HEK293 (cell line): ENCODE data around the gene LBHD2.

Experiments
- CTCF ChIA-PET: fragments of 350-600 bp; formaldehyde crosslinking; extraction: SDS; loops from one replicate; lab custom pipeline; 2021; ENCODE audit warnings: antibody characterized with exemption; lab: Yijun Ruan, JAX
- POLR2A ChIA-PET: fragments of 300-600 bp; formaldehyde crosslinking; extraction: SDS; loops from one replicate; lab custom pipeline; 2020; ENCODE audit warnings: antibody characterized with exemption, inconsistent platforms; lab: Yijun Ruan, JAX
- H3K27ac ChIP-seq: fragments of 200-500 bp; sonication (Bioruptor generic); 2 replicates; pipeline ENCODE4 v1.5.1; 2014; ENCODE audit warnings: low read depth, low read length, control low read depth, inconsistent platforms; ENCODE audit errors: extremely low read depth
- H3K36me3 ChIP-seq, 2 experiments: fragments of 200-500 bp in 1 of 2; sonication (Bioruptor generic) in 1 of 2; 1 replicate in 1 of 2; 2 replicates in 1 of 2; pipeline ENCODE4 v1.5.1; 2014 to 2017; ENCODE audit warnings: inconsistent platforms in 2 of 2, low read length in 2 of 2; ENCODE audit not compliant: control insufficient read depth in 2 of 2, insufficient read depth in 1 of 2
- H3K4me1 ChIP-seq: fragments of 200-500 bp; sonication (Bioruptor generic); 2 replicates; pipeline ENCODE4 v1.5.1; 2014; ENCODE audit warnings: mild to moderate bottlenecking, low read length, inconsistent platforms; ENCODE audit not compliant: control insufficient read depth, insufficient read depth
- H3K4me3 ChIP-seq: 2 replicates; pipeline ENCODE4 v1.5.1; 2011; ENCODE audit warnings: low read depth, mild to moderate bottlenecking, control low read depth, low read length, moderate library complexity
- H3K9me3 ChIP-seq: fragments of 200-500 bp; sonication (Bioruptor generic); 2 replicates; pipeline ENCODE4 v1.5.1; 2014; ENCODE audit warnings: low read depth, low read length, inconsistent platforms; ENCODE audit not compliant: control insufficient read depth, insufficient read depth
- INSM2 ChIP-seq: fragments of 450-650 bp; formaldehyde crosslinking; IDR thresholded peaks from 2 replicates; pipeline ENCODE4 v1.5.1; 2016; ENCODE audit warnings: missing biosample characterization, missing genetic modification characterization
- KLF1 ChIP-seq: fragments of 450-650 bp; formaldehyde crosslinking; IDR thresholded peaks from 2 replicates; pipeline ENCODE4 v1.5.1; 2016; ENCODE audit warnings: missing biosample characterization, missing genetic modification characterization
- KLF16 ChIP-seq: fragments of 450-650 bp; formaldehyde crosslinking; IDR thresholded peaks from 2 replicates; pipeline ENCODE4 v1.5.1; 2017; ENCODE audit warnings: missing biosample characterization, missing genetic modification characterization
- KLF8 ChIP-seq: fragments of 450-650 bp; formaldehyde crosslinking; IDR thresholded peaks from 2 replicates; pipeline ENCODE4 v1.5.1; 2016; ENCODE audit warnings: missing biosample characterization, missing genetic modification characterization
- SP2 ChIP-seq: fragments of 450-650 bp; formaldehyde crosslinking; IDR thresholded peaks from 2 replicates; pipeline ENCODE4 v1.5.1; 2016; ENCODE audit warnings: missing biosample characterization, missing genetic modification characterization
- SP3 ChIP-seq: fragments of 450-650 bp; formaldehyde crosslinking; IDR thresholded peaks from 2 replicates; pipeline ENCODE4 v1.5.1; 2016; ENCODE audit warnings: missing biosample characterization, missing genetic modification characterization
- SP7 ChIP-seq: fragments of 450-650 bp; formaldehyde crosslinking; IDR thresholded peaks from 2 replicates; pipeline ENCODE4 v1.5.1; 2016; ENCODE audit warnings: missing biosample characterization, missing genetic modification characterization
- YY1 ChIP-seq: fragments of 450-650 bp; formaldehyde crosslinking; IDR thresholded peaks from 2 replicates; pipeline ENCODE4 v1.5.1; 2018; ENCODE audit warnings: missing biosample characterization, missing genetic modification characterization
- ZBTB21 ChIP-seq: fragments of 450-650 bp; formaldehyde crosslinking; IDR thresholded peaks from 2 replicates; pipeline ENCODE4 v1.5.1; 2017; ENCODE audit warnings: missing biosample characterization, missing genetic modification characterization
- ZFHX2 ChIP-seq: fragments of 450-650 bp; formaldehyde crosslinking; conservative IDR thresholded peaks from 2 replicates; pipeline ENCODE4 v1.5.1; 2016; ENCODE audit warnings: missing biosample characterization, missing genetic modification characterization
- ZFP3 ChIP-seq: fragments of 450-650 bp; formaldehyde crosslinking; IDR thresholded peaks from 2 replicates; pipeline ENCODE4 v1.5.1; 2016; ENCODE audit warnings: low read depth, missing biosample characterization, missing genetic modification characterization
- ZNF169 ChIP-seq: fragments of 450-650 bp; formaldehyde crosslinking; IDR thresholded peaks from 2 replicates; pipeline ENCODE4 v1.5.1; 2016; ENCODE audit warnings: missing biosample characterization, missing genetic modification characterization
- ZNF223 ChIP-seq: fragments of 450-650 bp; formaldehyde crosslinking; IDR thresholded peaks from 2 replicates; pipeline ENCODE4 v1.5.1; 2016; ENCODE audit warnings: missing biosample characterization, missing genetic modification characterization
- ZNF266 ChIP-seq: fragments of 450-650 bp; formaldehyde crosslinking; IDR thresholded peaks from 2 replicates; pipeline ENCODE4 v1.5.1; 2016; ENCODE audit warnings: missing biosample characterization, missing genetic modification characterization, low read depth
- ZNF366 ChIP-seq: fragments of 450-650 bp; formaldehyde crosslinking; conservative IDR thresholded peaks from 2 replicates; pipeline ENCODE4 v1.5.1; 2016; ENCODE audit warnings: missing biosample characterization, missing genetic modification characterization
- ZNF423 ChIP-seq: fragments of 450-650 bp; formaldehyde crosslinking; IDR thresholded peaks from 2 replicates; pipeline ENCODE4 v1.5.1; 2016; ENCODE audit warnings: missing biosample characterization, missing genetic modification characterization
- ZNF529 ChIP-seq: fragments of 450-650 bp; formaldehyde crosslinking; IDR thresholded peaks from 2 replicates; pipeline ENCODE4 v1.5.1; 2017; ENCODE audit warnings: missing genetic modification characterization, missing biosample characterization; ENCODE audit not compliant: insufficient replicate concordance
- ZNF585B ChIP-seq: fragments of 450-650 bp; formaldehyde crosslinking; IDR thresholded peaks from 2 replicates; pipeline ENCODE4 v1.5.1; 2016; ENCODE audit warnings: missing biosample characterization, missing genetic modification characterization
- ZNF629 ChIP-seq: fragments of 450-650 bp; formaldehyde crosslinking; IDR thresholded peaks from 2 replicates; pipeline ENCODE4 v1.5.1; 2017; ENCODE audit warnings: missing biosample characterization, missing genetic modification characterization
- ZNF692 ChIP-seq: fragments of 450-650 bp; formaldehyde crosslinking; IDR thresholded peaks from 2 replicates; pipeline ENCODE4 v1.5.1; 2016; ENCODE audit warnings: missing biosample characterization, missing genetic modification characterization
- ZNF76 ChIP-seq: fragments of 450-650 bp; formaldehyde crosslinking; IDR thresholded peaks from 2 replicates; pipeline ENCODE4; 2016; ENCODE audit warnings: low read depth, missing biosample characterization, missing genetic modification characterization, borderline replicate concordance
- TF ChIP-seq, protein P1 (sequence below): fragments of 450-650 bp; formaldehyde crosslinking; IDR thresholded peaks from 2 replicates; pipeline ENCODE4 v1.5.1; 2017; ENCODE audit warnings: missing biosample characterization, mild to moderate bottlenecking, missing genetic modification characterization, moderate library complexity
- TF ChIP-seq, protein P2 (sequence below): fragments of 450-650 bp; formaldehyde crosslinking; IDR thresholded peaks from 2 replicates; pipeline ENCODE4 v1.5.1; 2017; ENCODE audit warnings: missing biosample characterization, missing genetic modification characterization
- TF ChIP-seq, protein P3 (sequence below): fragments of 450-650 bp; formaldehyde crosslinking; IDR thresholded peaks from 2 replicates; pipeline ENCODE4 v1.5.1; 2016; ENCODE audit warnings: missing biosample characterization, missing genetic modification characterization

LBHD2 gene

GRCh38 chr14:103052407-103052806 is 31.6 kb upstream of the LBHD2 start:
- H3K4me1 ChIP-seq: peaks cover 14% of the 10 kb centered on the region; the same call in 1 of the 2 replicates
- CTCF ChIA-PET: no interaction called here
- H3K9me3 ChIP-seq: no peaks in the 10 kb centered on the region
- POLR2A ChIA-PET: interaction anchor here (0.6 kb wide), 1 partner anchor 282 kb away, joined by 4 read pairs; the partner anchor contains the start of gene EIF5
- no peak overlapping the region for H3K27ac ChIP-seq
- TF ChIP-seq, protein P1, sequence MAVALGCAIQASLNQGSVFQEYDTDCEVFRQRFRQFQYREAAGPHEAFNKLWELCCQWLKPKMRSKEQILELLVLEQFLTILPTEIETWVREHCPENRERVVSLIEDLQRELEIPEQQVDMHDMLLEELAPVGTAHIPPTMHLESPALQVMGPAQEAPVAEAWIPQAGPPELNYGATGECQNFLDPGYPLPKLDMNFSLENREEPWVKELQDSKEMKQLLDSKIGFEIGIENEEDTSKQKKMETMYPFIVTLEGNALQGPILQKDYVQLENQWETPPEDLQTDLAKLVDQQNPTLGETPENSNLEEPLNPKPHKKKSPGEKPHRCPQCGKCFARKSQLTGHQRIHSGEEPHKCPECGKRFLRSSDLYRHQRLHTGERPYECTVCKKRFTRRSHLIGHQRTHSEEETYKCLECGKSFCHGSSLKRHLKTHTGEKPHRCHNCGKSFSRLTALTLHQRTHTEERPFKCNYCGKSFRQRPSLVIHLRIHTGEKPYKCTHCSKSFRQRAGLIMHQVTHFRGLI (tag by site-specific recombination): no peak
- TF ChIP-seq ZFHX2: 0 out of 2 replicates have a peak, but pooled peaks have one; percentile 17
- H3K4me3 ChIP-seq: no peak overlapping the region
- H3K36me3 ChIP-seq: no peaks in the 10 kb centered on the region

DNA sequence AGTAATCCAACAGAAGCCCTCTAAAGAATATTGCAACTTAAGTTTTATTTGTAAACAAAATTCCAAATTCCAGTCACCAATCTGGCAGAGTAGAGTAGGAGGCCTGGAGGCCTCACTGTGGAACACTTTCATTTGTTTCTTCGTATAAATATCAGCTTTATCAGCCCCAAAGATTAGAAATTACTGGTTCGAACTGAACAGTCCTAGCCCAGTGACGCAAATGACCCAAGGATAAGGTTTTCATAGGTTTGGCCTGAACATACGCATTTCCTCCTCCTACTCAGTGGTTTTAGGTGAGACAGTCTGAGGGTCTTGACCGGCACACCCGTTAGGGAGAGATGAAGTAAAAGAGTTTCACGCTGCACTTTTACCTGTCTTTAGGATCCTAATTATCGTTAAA is 28.3 kb upstream of the LBHD2 start:
- ChIA-PET POLR2A (no interaction called here), CTCF (no interaction called here)

GRCh38 chr14:103056322-103057027 is 27.5 kb upstream of the LBHD2 start:
- peak overlapping the region; percentile 97 for H3K4me3 ChIP-seq
- H3K4me1 ChIP-seq: peaks cover 9% of the 10 kb centered on the region; the same call in 1 of the 2 replicates
- H3K9me3 ChIP-seq: no peaks in the 10 kb centered on the region
- ChIA-PET CTCF (interaction anchor here (1.4 kb wide), 1 partner anchor 18 kb away, joined by 4 read pairs; no protein-coding TSS in a partner anchor), POLR2A (interaction anchor here (0.7 to 0.9 kb wide), 2 partner anchors 13 to 80 kb away, joined by 3 to 4 read pairs; no protein-coding TSS in a partner anchor)
- H3K27ac ChIP-seq: peak overlapping the region; percentile 92
- no peaks in the 10 kb centered on the region for H3K36me3 ChIP-seq
- peak; percentile 78 for TF ChIP-seq SP3 (tag by site-specific recombination)
- peak; percentile 63 for TF ChIP-seq KLF1 (tag by site-specific recombination)
- TF ChIP-seq SP7 (tag by site-specific recombination): 0 out of 2 replicates have a peak, but pooled peaks have one; percentile 20
- TF ChIP-seq ZNF692 (tag by site-specific recombination): 0 out of 2 replicates have a peak, but pooled peaks have one; percentile 13
- TF ChIP-seq ZFHX2: peak; percentile 94
- no peak for TF ChIP-seq ZNF169
- TF ChIP-seq ZNF529 (tag by site-specific recombination): no peak
- peak; percentile 48; the same call in 1 of the 2 replicates for TF ChIP-seq ZNF423 (tag by site-specific recombination)
- TF ChIP-seq ZNF585B: no peak
- TF ChIP-seq, protein P2, sequence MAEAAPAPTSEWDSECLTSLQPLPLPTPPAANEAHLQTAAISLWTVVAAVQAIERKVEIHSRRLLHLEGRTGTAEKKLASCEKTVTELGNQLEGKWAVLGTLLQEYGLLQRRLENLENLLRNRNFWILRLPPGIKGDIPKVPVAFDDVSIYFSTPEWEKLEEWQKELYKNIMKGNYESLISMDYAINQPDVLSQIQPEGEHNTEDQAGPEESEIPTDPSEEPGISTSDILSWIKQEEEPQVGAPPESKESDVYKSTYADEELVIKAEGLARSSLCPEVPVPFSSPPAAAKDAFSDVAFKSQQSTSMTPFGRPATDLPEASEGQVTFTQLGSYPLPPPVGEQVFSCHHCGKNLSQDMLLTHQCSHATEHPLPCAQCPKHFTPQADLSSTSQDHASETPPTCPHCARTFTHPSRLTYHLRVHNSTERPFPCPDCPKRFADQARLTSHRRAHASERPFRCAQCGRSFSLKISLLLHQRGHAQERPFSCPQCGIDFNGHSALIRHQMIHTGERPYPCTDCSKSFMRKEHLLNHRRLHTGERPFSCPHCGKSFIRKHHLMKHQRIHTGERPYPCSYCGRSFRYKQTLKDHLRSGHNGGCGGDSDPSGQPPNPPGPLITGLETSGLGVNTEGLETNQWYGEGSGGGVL (tag by site-specific recombination): peak; percentile 92
- peak; percentile 73 for TF ChIP-seq KLF8
- no peak for TF ChIP-seq INSM2 (tag by site-specific recombination)
- TF ChIP-seq, protein P3, sequence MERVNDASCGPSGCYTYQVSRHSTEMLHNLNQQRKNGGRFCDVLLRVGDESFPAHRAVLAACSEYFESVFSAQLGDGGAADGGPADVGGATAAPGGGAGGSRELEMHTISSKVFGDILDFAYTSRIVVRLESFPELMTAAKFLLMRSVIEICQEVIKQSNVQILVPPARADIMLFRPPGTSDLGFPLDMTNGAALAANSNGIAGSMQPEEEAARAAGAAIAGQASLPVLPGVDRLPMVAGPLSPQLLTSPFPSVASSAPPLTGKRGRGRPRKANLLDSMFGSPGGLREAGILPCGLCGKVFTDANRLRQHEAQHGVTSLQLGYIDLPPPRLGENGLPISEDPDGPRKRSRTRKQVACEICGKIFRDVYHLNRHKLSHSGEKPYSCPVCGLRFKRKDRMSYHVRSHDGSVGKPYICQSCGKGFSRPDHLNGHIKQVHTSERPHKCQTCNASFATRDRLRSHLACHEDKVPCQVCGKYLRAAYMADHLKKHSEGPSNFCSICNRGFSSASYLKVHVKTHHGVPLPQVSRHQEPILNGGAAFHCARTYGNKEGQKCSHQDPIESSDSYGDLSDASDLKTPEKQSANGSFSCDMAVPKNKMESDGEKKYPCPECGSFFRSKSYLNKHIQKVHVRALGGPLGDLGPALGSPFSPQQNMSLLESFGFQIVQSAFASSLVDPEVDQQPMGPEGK: peak; percentile 60; the same call in 1 of the 2 replicates
- TF ChIP-seq ZNF76: peak; percentile 26; the same call in 1 of the 2 replicates
- TF ChIP-seq SP2 (tag by site-specific recombination): peak; percentile 88
- TF ChIP-seq YY1 (tag by site-specific recombination): no peak
- TF ChIP-seq KLF16 (tag by site-specific recombination): 0 out of 2 replicates have a peak, but pooled peaks have one; percentile 58

More for the DNA sequence above, 28.3 kb upstream of the LBHD2 start:
- Histone ChIP-seq H3K9me3 (no peaks in the 10 kb centered on the region), H3K4me3 (peak overlapping the region; percentile 97; the same call in 1 of the 2 replicates), H3K36me3 (no peaks in the 10 kb centered on the region), H3K27ac (0 out of 2 replicates have a peak overlapping the region, but pooled peaks have one; percentile 36), H3K4me1 (peaks cover 14% of the 10 kb centered on the region; the same call in 1 of the 2 replicates)
- TF ChIP-seq ZNF223 (tag by site-specific recombination) (no peak), ZNF366 (tag by site-specific recombination) (no peak), ZNF529 (tag by site-specific recombination) (no peak), ZBTB21 (tag by site-specific recombination) (no peak), ZFP3 (tag by site-specific recombination) (no peak), KLF1 (tag by site-specific recombination) (no peak), ZNF629 (tag by site-specific recombination) (no peak), ZNF266 (no peak)
